ENCODE results near the gene TPP2. TPM values are rescaled to one million over a fixed set of nuclear protein-coding genes. Genes with fewer than 3 reads are reported as not detected.

The TPP2 gene
- total RNA-seq, 2 donors from 2014 or later = 92.5 to 124 TPM

DNA sequence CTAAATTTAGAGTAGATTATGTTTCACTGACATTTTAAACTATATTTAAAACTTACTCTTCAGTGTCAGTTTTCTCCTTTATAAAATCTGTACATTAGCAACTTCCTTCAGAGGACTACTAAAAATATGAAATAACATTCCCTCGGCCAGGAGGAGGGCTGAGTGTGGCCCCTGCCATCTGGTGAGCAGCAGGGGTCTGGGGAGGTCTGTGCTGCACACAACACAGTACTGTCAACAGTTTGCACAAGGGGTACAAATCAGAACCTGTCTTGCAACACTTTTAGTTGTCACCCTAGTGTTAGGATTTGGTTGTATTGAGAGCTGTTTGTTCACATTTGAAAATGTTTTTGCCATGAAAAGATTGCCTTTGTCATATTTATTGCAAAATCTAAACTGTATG is 48.9 kb downstream of the TPP2 start:
- Mint-ChIP-seq H3K36me3 (ENCODE audit: low read depth) (peaks cover 4% of the 10 kb centered on the region), H3K27ac (no peak overlapping the region), H3K27me3 (no peaks in the 10 kb centered on the region), H3K4me1 (peaks cover 3% of the 10 kb centered on the region), H3K4me3 (no peak overlapping the region)
- no peak for DNase-seq
- ATAC-seq = no peak
- H3K9me3 ChIP-seq (ENCODE audit: control insufficient read depth, low read length, poor library complexity, severe bottlenecking) = no peaks in the 10 kb centered on the region

DNA sequence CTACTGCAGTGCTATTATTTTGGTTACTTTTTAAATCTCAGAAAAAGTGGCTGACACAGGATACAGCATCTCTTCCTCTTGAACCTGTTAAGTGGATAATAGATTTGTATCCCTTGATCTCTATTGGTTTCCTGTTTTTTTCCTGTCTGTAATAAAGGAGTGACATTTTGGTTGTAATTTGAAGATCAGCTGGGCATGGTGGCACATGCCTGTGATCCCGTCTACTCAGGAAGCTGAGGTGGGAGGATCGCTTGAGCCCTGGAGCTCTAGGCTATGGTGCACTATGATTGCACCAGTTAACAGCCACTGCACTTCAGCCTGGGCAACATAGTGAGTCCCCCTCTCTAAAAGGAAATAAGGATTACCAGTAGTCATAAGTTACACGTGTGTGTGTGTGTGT is 51.3 kb downstream of the TPP2 start:
- no peak for ATAC-seq
- no peaks in the 10 kb centered on the region for H3K9me3 ChIP-seq (ENCODE audit: control insufficient read depth, low read length, poor library complexity, severe bottlenecking)
- Mint-ChIP-seq H3K27ac (no peak overlapping the region), H3K27me3 (no peaks in the 10 kb centered on the region), H3K4me3 (no peak overlapping the region), H3K36me3 (ENCODE audit: low read depth) (peaks cover 4% of the 10 kb centered on the region), H3K4me1 (peaks cover 3% of the 10 kb centered on the region)
- DNase-seq = no peak

DNA sequence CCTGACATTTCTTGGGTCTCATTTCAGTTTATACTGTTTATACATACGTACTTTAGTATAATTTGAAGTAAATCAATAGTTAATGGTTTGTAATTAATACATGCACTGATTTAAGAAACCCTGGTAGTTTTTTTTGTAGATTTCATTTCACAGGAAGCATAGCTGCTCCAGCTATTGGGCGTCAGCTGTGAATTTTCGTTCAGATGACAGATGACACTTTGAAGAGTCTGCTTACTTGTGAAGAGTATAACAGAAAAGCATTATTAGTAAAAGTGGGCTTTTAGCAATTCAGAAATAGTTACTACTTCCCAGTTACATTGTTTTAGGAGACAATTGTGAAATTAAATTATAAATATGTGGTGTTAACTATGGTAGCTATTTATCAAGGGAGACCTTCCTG is 53.7 kb downstream of the TPP2 start:
- Mint-ChIP-seq H3K4me1 (peaks cover 3% of the 10 kb centered on the region), H3K27ac (peak overlapping the region; percentile 9), H3K27me3 (no peaks in the 10 kb centered on the region), H3K36me3 (ENCODE audit: low read depth) (peaks cover 2% of the 10 kb centered on the region), H3K4me3 (no peak overlapping the region)
- H3K9me3 ChIP-seq (ENCODE audit: control insufficient read depth, low read length, poor library complexity, severe bottlenecking) = no peaks in the 10 kb centered on the region
- ATAC-seq (no peak), DNase-seq (no peak)

DNA sequence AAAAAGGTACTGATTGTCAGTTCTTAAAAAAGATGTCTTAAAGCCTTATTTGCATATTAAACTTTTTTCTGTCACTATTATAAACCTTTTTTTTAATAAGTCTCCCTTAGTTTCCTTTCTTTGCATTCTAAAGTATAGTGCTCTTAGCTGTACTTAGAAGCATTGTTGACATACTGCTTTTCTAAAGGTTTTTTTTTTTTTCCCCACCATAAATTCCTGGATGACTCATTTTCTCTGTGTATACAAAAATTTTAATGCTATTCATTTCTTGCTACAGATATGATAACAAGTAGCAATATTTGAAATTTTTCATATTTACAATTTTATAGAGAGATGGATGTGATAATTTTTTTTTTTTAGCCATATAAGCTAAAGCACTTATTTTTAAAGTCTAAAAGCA is 54.6 kb downstream of the TPP2 start:
- no peaks in the 10 kb centered on the region for H3K9me3 ChIP-seq (ENCODE audit: control insufficient read depth, low read length, poor library complexity, severe bottlenecking)
- Mint-ChIP-seq H3K27ac (peak overlapping the region; percentile 9), H3K4me1 (peaks cover 3% of the 10 kb centered on the region), H3K27me3 (no peaks in the 10 kb centered on the region), H3K36me3 (ENCODE audit: low read depth) (peaks cover 2% of the 10 kb centered on the region), H3K4me3 (no peak overlapping the region)
- no peak for DNase-seq
- no peak for ATAC-seq

DNA sequence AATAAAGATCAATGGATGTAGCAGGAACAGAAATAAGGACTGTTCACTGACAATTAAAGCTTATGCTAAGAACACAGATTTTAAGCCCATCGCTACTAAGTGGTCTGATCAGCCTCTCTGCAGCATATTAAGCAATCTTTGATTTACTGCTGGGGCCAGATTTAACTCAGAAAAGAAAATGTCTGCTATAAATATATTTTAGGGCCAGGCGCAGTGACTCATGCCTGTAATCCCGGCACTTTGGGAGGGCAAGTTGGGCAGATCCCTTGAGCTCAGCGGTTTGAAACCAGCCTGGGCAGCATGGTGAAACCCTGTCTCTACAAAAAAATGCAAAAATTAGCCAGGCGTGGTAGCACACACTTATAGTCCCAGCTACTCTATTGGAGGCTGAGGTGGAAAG is 55.1 kb downstream of the TPP2 start:
- H3K36me3 Mint-ChIP-seq (ENCODE audit: low read depth) = peaks cover 4% of the 10 kb centered on the region
- peak overlapping the region; percentile 9 for H3K27ac Mint-ChIP-seq

DNA sequence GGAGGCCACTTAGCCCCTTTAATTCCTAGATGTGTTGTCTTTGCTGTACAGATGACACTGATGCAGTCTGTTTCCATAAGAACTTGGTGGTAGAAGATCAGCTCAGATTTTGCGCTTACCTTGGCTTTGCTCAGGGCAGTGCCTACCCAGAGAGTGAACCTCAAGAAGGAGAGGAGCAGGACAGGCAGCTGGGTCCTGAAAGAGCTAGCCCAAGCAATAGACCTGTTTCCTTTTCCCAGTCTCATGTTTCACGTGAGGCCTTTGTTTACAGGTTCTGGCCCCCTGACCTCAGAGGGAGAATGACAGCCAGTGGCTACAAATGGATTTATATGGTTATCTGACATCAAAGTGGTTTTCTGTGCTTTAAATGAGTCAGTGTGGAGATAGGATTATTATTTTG is 58.0 kb downstream of the TPP2 start:
- H3K9me3 ChIP-seq (ENCODE audit: control insufficient read depth, low read length, poor library complexity, severe bottlenecking) = no peaks in the 10 kb centered on the region
- Mint-ChIP-seq H3K36me3 (ENCODE audit: low read depth) (peaks cover 9% of the 10 kb centered on the region), H3K4me1 (peaks cover 2% of the 10 kb centered on the region), H3K27ac (no peak overlapping the region), H3K27me3 (no peaks in the 10 kb centered on the region), H3K4me3 (no peak overlapping the region)
- ATAC-seq (no peak), DNase-seq (no peak)

More for the DNA sequence above, 55.1 kb downstream of the TPP2 start:
- no peaks in the 10 kb centered on the region for H3K9me3 ChIP-seq (ENCODE audit: control insufficient read depth, low read length, poor library complexity, severe bottlenecking)
- no peak for DNase-seq
- no peak for ATAC-seq
- peaks cover 3% of the 10 kb centered on the region for H3K4me1 Mint-ChIP-seq
- H3K27me3 Mint-ChIP-seq = no peaks in the 10 kb centered on the region
- no peak overlapping the region for H3K4me3 Mint-ChIP-seq

DNA sequence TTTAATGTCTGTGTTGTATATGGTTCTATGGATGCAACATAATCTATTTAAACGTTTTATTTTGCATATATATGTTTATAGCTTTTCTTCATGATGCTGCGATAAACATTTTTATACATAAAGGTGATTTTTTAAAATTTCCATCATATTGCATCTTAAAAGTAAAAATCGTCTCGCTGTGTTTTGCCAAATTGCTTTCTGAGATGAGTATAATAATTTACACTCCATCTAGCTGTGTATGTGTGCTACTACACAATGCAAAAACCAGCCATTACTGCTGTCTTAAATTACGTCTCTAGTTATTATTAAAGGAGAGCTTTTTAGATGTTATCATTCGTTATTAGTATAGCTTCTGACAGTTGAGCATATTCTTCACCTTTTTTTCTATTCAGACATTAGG is 60.8 kb downstream of the TPP2 start:
- no peak overlapping the region for H3K4me3 Mint-ChIP-seq
- H3K9me3 ChIP-seq (ENCODE audit: control insufficient read depth, low read length, poor library complexity, severe bottlenecking) = no peaks in the 10 kb centered on the region
- no peak overlapping the region for H3K27ac Mint-ChIP-seq
- ATAC-seq = peak; percentile 36
- H3K27me3 Mint-ChIP-seq = no peaks in the 10 kb centered on the region
- peaks cover 12% of the 10 kb centered on the region for H3K36me3 Mint-ChIP-seq (ENCODE audit: low read depth)
- H3K4me1 Mint-ChIP-seq = peaks cover 7% of the 10 kb centered on the region
- no peak for DNase-seq

DNA sequence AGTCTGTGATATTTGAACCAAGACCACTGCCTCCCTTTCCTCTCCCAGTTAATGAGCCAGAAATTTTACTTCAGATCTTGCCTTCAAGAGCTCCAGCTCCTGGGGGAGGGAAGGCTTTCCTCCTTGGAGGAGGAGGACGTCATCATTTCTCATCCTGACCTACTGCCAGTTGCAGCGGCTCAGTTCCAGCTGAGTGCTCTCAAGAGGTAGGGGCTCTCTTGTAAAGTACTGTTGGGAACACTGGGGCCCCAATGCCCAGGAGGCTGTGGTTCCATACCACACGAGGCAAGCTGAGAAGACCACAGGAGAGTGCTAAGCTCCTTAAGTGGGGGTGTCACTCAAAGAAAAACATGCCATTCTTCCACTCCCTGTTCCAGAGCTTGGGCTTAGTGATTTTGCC is 61.9 kb downstream of the TPP2 start:
- Mint-ChIP-seq H3K27ac (peak overlapping the region; percentile 51), H3K36me3 (ENCODE audit: low read depth) (peaks cover 12% of the 10 kb centered on the region), H3K4me3 (no peak overlapping the region), H3K27me3 (no peaks in the 10 kb centered on the region), H3K4me1 (peaks cover 7% of the 10 kb centered on the region)
- H3K9me3 ChIP-seq (ENCODE audit: control insufficient read depth, low read length, poor library complexity, severe bottlenecking) = no peaks in the 10 kb centered on the region
- DNase-seq (no peak), ATAC-seq (no peak)

DNA sequence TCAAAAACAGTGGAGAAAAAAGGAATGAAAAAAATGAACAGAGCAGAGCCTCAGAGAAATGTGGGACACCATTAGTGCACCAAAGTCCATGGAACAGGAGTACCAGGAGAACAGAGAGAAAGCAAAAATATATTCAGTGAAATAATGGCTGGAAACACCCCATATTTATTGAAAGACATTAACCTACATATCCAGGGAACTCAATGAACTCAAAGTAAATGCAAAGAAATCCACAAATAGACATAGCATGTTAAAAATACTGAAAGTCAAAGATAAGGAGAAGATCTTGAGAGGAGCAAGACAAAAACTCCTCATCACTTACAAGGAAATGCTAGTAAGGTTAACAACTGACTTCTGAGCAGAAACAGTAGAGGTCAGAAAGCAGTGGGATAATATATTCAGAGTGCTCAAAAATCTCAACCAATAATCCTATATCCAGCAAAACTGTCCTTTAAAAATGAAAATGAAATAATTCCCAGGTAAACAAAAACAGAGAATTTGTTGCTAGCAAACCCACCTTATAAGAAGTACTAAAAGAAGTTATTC is 62.5 kb downstream of the TPP2 start:
- Mint-ChIP-seq H3K4me3 (no peak overlapping the region), H3K27ac (peak overlapping the region; percentile 51)
- no peak for ATAC-seq

DNA sequence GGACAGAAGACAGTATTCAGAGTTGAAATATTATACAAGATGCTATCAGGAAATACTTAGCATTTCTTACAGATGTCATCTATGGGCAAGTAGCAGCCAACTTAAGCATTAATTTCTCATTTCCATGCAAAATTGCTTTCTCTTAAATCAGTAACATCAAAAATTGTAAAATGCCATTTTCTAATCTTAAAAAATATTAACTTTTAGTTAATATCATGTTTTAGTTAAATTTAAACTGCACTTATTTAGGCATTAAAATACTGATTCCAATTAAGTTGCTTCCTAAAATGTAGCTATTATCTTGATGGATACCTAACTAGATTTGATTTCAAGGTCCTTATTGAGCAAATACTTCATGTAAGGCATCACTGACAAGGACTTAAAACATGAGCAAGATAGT is 70.2 kb downstream of the TPP2 start:
- ATAC-seq (no peak), DNase-seq (no peak)
- Mint-ChIP-seq H3K27ac (no peak overlapping the region), H3K36me3 (ENCODE audit: low read depth) (peaks cover 7% of the 10 kb centered on the region), H3K27me3 (no peaks in the 10 kb centered on the region), H3K4me3 (no peak overlapping the region), H3K4me1 (peaks cover 2% of the 10 kb centered on the region)
- H3K9me3 ChIP-seq (ENCODE audit: control insufficient read depth, low read length, poor library complexity, severe bottlenecking) = no peaks in the 10 kb centered on the region

More for the DNA sequence above, 62.5 kb downstream of the TPP2 start:
- DNase-seq = no peak
- peaks cover 7% of the 10 kb centered on the region for H3K4me1 Mint-ChIP-seq
- no peaks in the 10 kb centered on the region for H3K9me3 ChIP-seq (ENCODE audit: control insufficient read depth, low read length, poor library complexity, severe bottlenecking)
- H3K36me3 Mint-ChIP-seq (ENCODE audit: low read depth) = peaks cover 12% of the 10 kb centered on the region
- H3K27me3 Mint-ChIP-seq = no peaks in the 10 kb centered on the region

DNA sequence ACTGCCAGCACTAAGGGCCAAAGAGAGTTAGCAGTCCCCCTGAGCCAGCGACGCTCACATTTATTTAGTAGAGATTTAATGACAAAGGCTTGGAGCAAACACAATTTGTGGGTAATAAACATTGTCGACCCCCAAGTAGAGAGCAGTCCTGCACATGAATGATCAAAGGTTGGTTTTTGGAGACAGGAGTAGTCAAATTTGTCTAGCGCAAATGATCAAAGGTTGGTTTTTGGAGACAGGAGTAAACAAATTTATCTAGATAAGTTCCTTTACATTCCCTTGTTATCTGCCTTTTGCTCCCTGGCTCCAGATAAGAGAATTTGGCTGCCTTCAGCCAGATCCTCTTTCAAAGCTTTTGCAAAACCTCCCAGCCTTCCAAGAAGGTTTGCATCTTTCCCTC is 71.1 kb downstream of the TPP2 start:
- DNase-seq = no peak
- Mint-ChIP-seq H3K4me1 (no peaks in the 10 kb centered on the region), H3K27me3 (no peaks in the 10 kb centered on the region), H3K36me3 (ENCODE audit: low read depth) (peaks cover 6% of the 10 kb centered on the region), H3K27ac (no peak overlapping the region), H3K4me3 (no peak overlapping the region)
- no peaks in the 10 kb centered on the region for H3K9me3 ChIP-seq (ENCODE audit: control insufficient read depth, low read length, poor library complexity, severe bottlenecking)
- no peak for ATAC-seq

DNA sequence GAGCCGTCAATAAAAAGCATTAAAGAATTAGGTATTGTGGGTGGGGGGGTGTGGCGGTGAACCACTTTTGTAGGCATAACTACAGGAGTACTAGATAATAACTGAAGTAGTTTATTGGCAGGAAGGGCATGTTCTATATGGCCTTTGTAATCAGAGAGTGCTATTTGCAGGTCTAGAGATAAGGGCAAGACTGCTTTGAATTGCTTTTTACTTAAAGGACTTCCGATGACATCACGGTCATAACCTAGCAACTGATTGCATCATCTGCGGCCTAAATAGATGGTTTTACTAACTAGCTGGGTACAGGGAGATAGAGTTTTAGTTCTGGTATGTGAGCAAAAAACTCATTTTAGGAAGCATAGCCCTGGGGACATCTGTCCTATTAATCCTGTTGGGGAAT is 73.3 kb downstream of the TPP2 start:
- ATAC-seq (no peak), DNase-seq (no peak)
- no peaks in the 10 kb centered on the region for H3K9me3 ChIP-seq (ENCODE audit: control insufficient read depth, low read length, poor library complexity, severe bottlenecking)
- Mint-ChIP-seq H3K4me3 (no peak overlapping the region), H3K27me3 (no peaks in the 10 kb centered on the region), H3K4me1 (no peaks in the 10 kb centered on the region), H3K27ac (no peak overlapping the region), H3K36me3 (ENCODE audit: low read depth) (peaks cover 6% of the 10 kb centered on the region)

DNA sequence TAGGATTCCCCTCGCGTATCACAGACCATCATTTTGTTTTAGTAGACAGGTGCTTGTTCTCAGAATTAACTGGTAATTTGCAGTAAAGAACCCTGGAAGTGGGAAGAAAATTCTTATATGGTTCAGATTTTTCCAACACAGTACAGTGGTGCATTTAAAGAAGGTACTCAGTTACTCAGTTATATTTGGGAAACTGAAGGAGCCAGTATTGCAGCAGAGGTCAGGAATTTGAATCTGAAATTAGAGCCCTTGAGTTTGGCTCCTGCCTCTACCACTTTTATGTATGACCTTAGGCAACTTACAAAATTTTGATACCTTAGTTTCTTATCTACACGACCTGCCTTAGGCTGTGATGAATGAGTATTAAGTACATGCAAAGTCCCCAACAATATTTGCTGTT is 78.3 kb downstream of the TPP2 start:
- Mint-ChIP-seq H3K27me3 (no peaks in the 10 kb centered on the region), H3K27ac (peak overlapping the region; percentile 51), H3K4me1 (peaks cover 6% of the 10 kb centered on the region), H3K36me3 (ENCODE audit: low read depth) (peaks cover 7% of the 10 kb centered on the region), H3K4me3 (no peak overlapping the region)
- DNase-seq (no peak), ATAC-seq (no peak)
- H3K9me3 ChIP-seq (ENCODE audit: control insufficient read depth, low read length, poor library complexity, severe bottlenecking) = no peaks in the 10 kb centered on the region

DNA sequence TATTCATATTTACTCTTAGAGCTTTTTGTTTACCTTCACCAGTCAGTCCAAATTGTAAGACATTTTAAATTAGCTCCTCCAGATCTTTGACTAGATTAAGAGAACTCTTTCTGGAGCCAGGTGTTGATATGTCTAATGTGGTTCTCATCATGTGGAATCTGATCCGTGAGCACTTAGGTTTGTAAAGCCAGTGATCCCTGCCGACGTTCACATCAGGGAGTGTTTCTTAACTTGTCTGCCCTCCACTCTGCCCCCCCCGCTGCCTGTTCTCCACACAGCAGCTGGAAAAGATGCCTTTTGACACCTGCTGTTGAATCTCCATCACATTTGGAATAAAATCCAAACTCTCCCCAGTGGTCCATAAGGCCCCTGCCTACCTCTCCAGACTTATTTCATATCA is 80.3 kb downstream of the TPP2 start:
- Mint-ChIP-seq H3K4me3 (no peak overlapping the region), H3K4me1 (peaks cover 19% of the 10 kb centered on the region), H3K36me3 (ENCODE audit: low read depth) (peaks cover 7% of the 10 kb centered on the region), H3K27ac (no peak overlapping the region), H3K27me3 (no peaks in the 10 kb centered on the region)
- no peak for DNase-seq
- no peaks in the 10 kb centered on the region for H3K9me3 ChIP-seq (ENCODE audit: control insufficient read depth, low read length, poor library complexity, severe bottlenecking)
- no peak for ATAC-seq
